GM21367 (cell line): ENCODE results near the gene TP53TG3D.
"Not testable (repeated sequence)": the region's sequence is repeated elsewhere in the genome, so short reads cannot be mapped to it uniquely, and the experiment has no call there.

Source experiments
- ATAC-seq: cut with Tn5 transposase; IDR thresholded peaks from one replicate; pipeline ENCODE4 v1.9.1; 2021; ENCODE audit not compliant: unreplicated experiment

The TP53TG3D gene, protein sequence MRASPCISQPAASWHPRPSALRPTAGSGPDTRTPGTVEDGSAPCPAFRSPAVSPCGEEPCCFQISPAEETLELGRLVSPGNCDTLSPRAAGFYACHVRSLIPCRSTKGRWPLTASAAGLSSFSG

DNA sequence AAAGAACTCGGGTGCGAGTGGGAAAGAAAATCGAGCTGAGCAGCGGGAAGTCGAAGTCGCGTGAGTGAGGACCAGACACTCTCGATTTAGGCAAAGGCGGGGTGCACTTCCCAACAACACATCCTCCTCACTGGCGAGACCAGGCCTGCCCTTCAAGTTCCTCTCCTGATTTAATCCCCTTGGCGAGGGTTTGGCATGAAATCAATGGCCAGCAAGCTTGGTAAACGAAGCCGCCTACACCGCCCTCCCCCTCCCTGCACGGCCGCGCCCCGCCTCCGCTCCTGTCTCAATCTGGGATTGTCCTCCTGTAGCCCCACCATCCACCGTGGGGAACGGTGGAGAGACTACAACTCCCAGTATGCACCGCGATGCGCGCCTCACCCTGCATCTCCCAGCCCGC, at the start of gene TP53TG3D:
TP53TG3D (plus strand) TSS at position 301 of the 400 bp plus-strand sequence; CDS start at position 369, 68 bp downstream.
- ATAC-seq = not testable (repeated sequence)

DNA sequence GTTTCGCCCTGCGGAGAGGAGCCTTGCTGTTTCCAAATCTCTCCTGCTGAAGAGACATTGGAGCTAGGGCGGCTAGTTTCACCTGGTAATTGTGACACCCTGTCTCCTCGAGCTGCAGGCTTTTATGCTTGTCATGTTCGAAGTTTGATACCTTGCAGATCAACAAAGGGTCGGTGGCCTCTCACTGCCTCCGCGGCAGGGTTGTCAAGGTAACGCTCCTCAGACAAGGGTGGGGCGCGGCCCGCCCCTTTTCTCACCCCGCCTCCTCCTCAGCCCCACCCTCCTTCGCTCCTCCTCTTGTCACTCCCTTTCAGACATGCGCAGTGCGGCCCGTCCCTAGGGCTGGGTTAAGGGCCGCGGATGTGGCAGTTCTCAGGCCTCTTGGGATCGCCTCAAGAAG, 421 bp downstream of the TP53TG3D start:
- ATAC-seq = not testable (repeated sequence)

DNA sequence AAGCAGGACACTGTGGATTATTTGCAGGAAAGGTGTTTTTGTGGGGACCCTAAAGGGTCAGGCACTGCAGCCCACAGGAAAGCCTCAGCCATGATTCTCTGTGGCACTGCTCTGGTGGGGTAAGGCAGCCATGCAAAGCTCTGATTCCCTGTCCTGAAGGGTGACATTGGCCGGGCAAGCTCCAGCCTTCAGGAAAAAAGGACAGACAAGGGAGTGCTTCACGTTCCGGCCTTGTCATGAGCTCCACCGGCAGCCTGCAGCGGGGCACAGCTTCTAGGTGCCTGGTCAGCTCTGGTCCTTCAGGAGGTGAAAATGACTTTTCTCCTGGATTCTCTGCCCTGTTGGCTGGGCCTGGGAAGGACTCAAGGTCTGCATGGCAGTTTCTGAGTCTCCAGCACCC, 8.4 kb downstream of the TP53TG3D start:
- ATAC-seq = not testable (repeated sequence)

DNA sequence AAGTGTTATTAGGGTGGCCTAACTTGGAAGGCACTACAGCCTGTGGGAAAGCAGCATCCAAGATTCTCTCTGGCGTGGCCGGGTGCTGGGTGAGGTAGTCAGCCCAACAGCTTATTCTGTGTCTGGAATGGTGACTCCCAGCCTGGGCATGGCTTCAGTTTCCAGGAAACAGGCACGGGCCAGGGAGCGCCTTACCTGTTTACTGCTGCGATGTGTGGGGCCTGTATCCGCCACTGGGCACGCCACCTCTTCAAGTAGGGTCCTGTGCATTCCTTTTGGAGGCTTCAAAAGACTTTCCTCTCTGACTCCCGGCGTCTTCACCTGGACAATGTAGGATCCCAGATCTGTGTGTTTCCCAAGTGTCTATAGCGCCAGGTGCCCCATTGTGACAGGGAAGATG, 10.5 kb downstream of the TP53TG3D start:
- ATAC-seq = not testable (repeated sequence)

DNA sequence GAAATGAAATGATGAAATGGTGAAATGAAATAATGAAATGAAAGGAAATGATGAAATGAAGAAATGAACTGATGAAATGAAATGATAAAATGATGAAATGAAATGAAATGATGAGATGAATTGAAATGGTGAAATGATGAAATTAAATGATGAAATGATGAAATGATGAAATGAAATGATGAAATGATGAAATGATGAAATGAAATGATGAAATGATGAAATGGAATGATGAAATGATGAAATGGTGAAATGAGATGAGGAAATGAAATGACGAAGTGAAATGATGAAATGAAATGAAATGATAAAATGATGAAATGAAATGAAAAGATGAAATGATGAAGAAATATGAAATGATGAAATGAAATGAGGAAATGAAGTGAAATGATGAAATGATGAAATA, 28.8 kb downstream of the TP53TG3D start:
- ATAC-seq = not testable (repeated sequence)

DNA sequence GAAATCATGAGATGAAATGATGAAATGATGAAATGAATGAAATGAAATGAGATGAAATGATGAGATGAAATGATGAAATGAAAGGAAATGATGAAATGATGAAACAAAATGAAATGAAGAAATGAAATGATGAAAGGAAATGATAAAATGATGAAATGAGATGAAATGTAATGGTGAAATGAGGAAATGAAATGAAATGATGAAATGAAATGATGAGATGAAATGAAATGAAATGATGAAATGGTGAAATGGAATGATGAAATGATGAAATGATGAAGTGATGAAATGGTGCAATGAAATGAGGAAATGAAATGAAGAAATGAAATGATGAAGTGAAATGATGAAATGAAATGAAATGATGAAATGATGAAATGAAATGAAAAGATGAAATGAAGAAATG, 29.9 kb downstream of the TP53TG3D start:
- not testable (repeated sequence) for ATAC-seq

DNA sequence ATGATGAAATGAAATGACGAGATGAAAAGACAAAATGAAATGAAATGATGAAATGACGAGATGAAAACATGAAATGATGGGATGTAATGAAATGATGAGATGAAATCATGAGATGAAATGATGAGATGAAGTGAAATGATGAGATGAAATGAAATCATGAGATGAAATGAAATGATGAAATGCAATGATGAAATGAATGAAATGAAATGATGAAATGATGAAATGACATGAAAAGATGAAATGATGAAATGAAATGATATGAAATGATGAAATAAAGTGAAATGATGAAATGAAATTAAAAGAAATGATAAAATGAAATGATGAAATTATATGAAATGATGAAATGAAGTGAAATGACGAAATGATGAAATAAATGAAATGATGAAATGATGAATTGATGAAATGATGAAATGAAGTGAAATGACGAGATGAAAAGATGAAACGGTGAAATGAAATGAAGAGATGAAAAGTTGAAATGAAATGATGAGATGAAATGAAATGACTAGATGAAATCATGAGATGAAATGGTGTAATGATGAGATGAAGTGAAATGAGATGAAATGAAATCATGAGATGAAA, 30.9 kb downstream of the TP53TG3D start:
- ATAC-seq = not testable (repeated sequence)

DNA sequence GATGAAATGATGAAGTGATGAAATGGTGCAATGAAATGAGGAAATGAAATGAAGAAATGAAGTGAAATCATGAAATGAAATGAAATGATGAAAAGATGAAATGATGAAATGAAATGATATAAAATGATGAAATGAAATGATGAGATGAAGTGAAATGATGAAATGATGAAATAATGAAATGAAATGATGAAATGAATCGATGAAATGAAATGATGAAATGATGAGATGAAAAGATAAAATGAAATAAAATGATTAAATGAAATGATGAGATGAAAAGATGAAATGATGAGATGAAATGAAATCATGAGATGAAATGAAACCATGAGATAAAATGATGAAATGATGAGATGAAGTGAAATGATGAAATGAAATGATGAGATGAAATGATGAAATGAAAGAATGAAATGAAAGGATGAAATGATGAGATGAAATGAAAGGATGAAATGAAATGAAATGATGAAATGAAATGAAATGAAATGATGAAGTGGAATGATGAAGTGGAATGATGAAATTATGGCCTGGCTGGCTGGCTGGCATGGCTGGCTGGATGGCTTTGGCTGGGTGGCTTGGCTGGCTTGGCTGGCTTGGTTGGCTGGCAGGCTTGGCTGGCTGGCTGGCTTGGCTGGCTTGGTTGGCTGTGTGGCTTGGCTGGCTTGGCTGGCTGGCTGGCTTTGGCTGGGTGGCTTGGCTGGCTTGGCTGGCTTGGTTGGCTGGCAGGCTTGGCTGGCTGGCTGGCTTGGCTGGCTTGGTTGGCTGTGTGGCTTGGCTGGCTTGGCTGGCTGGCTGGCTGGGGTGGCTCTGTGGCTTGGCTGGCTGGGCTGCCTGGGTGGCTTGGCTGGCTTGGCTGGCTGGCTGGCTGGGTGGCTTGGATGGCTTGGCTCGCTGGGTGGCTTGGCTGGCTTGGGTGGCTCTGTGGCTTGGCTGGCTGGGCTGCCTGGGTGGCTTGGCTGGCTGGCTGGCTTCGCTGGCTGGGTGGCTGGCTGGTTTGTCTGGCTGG, 32.0 kb downstream of the TP53TG3D start:
- not testable (repeated sequence) for ATAC-seq

DNA sequence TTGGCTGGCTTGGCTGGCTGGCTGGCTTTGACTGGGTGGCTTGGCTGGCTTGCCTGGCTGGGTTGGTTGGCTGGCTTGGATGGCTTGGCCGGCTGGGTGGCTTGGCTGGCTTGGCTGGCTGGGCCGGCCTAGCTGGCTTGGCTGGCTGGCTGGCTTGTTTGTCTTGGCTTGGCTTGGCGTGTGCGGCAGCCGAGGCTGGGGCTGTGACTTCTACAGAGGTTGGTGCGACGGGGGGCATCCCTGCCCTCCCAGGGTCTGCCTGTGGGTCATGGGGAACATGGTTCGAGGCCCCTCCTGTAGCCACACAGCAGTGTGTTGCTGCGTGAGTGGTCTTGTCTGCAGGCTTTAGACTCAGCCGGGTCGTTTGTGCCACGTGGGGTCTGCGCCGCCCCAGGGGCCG, 33.1 kb downstream of the TP53TG3D start:
- ATAC-seq = not testable (repeated sequence)

DNA sequence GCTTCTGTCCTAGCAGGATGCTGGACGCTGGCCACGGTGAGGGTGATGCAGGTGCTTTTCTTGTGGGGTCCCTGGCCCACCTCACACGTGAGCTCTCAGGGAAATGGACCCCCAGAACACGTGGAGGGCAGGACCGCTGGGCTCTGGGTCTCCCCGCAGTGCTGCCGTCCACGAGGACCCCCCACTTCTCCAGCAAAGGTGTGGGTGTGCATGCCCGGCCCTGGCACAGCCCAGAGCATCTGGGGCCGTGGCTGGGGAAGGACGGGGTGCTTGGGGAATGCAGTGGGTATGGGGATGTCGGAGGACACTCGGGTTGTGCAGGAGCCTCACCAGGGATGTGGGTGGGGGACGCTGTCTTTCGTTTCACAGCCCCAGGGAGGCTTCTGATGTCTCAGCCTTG, 34.7 kb downstream of the TP53TG3D start:
- ATAC-seq = not testable (repeated sequence)

DNA sequence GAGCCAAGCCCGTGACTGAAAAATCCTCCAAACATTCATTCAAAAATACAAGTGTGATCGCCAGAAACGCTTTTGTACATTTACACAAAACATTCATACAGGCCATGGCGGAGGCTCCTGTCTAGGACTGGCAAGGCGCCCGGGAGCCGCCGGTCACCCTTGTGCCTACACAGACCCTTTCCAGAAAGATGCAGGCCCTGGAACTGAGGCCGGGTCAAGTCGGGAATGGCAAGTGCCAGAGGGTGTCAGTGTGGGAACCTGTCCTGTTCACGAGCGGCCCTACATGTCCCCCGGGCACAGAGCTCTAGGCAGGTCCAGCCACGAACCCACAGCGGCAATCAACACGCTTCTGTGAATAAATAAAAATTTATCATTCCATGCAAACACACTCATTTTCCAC, 36.1 kb downstream of the TP53TG3D start:
- ATAC-seq = not testable (repeated sequence)

DNA sequence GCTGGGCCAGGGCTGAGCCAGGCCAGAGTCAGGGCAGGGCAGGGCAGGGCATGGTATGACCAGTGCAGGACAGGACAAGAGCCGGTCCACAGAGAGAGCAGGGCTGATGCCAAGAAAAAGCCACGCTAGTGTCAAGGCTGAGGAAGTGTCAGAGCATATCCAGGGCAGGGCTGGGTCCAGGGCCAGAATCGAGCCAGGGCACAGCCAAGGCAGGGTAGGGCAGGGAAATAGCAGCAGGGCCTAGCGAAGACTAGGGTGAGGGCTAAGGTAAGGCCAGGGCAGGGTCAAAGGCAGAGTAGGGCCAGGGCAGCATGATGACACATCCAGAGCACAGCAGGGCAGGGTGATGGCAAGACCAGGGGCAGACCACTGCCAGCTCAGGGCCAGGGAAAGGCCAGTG, 49.7 kb downstream of the TP53TG3D start:
- ATAC-seq = not testable (repeated sequence)
